ENCODE results near the gene FYB2. TPM values are rescaled to one million over a fixed set of nuclear protein-coding genes. Genes with fewer than 3 reads are reported as not detected.

The FYB2 gene
- total RNA-seq, 2 donors from 2014 or later = not detected

DNA sequence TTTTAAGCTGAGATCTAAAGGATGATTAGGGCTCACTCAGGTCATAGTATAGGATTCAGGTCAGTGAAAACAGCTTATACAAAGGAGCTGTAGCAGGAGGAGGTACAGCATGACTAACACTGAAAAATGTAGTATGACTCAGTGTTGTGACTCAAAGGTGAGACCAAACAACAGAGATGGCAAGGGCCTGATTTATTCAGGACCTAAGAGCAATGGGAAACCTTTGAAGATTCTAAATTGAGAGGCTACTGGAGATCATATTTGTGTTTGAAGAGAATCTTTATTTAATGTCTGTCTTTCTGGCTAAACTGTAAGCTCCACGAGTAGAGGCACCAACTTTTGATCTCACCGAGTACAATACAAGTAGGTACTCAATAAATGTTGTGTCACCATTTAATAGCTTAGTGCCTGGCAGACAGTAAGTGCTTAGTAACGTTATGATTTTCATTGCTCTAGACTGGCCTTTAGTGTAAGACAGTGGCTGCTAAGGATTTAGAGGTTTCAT lies 130.6 kb downstream of the FYB2 start:
- peaks cover 3% of the 10 kb centered on the region for H3K27me3 Mint-ChIP-seq
- peak; percentile 100 for ATAC-seq (replicated peaks)
- no peaks in the 10 kb centered on the region for H3K9me3 Mint-ChIP-seq
- H3K36me3 Mint-ChIP-seq (ENCODE audit: low read depth) = no peaks in the 10 kb centered on the region
- no peaks in the 10 kb centered on the region for H3K4me1 Mint-ChIP-seq
- H3K4me3 Mint-ChIP-seq = no peak overlapping the region
- H3K27ac Mint-ChIP-seq = no peak overlapping the region

DNA sequence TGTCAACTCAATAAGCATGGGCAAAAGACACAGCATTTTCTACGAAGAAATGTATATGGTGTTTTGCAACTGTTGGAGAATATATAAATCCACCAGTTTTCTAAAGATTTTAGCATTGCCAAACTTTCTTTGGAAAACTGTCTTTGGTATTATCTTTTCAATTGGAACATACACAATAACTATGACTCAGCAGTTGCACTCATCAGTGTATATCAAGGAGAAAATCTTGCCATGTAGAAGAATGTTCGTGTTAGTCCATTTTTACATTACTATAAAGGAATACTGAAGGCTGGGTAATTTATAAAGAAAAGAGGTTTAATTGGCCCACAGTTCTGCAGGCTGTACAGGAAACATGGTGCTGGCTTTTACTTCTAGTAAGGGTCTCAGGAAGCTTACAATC lies 133.0 kb downstream of the FYB2 start:
- H3K27ac Mint-ChIP-seq = no peak overlapping the region
- H3K27me3 Mint-ChIP-seq = peaks cover 3% of the 10 kb centered on the region
- no peak for ATAC-seq (replicated peaks)
- no peaks in the 10 kb centered on the region for H3K9me3 Mint-ChIP-seq
- no peak overlapping the region for H3K4me3 Mint-ChIP-seq
- no peaks in the 10 kb centered on the region for H3K36me3 Mint-ChIP-seq (ENCODE audit: low read depth)
- no peaks in the 10 kb centered on the region for H3K4me1 Mint-ChIP-seq

DNA sequence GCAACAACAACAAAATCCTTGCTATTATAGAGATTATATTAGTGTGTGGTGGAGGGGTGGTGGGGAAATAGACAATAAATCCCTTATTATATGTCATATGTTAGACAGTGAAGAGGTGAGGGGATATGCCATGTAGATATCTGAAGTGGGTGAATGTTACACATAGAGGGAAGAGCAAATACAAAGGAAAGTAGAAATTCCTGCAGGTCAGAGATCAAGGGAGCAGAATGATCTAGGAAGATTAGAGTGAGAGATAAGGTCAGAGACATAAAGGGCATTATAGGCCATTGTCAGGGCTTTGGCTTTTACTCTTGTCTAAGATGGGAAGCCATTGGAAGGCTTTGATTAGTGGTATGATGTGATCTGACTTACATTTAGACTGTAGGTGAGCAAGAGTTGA lies 135.6 kb downstream of the FYB2 start:
- H3K36me3 Mint-ChIP-seq (ENCODE audit: low read depth) = no peaks in the 10 kb centered on the region
- no peak overlapping the region for H3K27ac Mint-ChIP-seq
- no peaks in the 10 kb centered on the region for H3K9me3 Mint-ChIP-seq
- ATAC-seq (replicated peaks) = no peak
- no peaks in the 10 kb centered on the region for H3K4me1 Mint-ChIP-seq
- peaks cover 8% of the 10 kb centered on the region for H3K27me3 Mint-ChIP-seq
- no peak overlapping the region for H3K4me3 Mint-ChIP-seq

DNA sequence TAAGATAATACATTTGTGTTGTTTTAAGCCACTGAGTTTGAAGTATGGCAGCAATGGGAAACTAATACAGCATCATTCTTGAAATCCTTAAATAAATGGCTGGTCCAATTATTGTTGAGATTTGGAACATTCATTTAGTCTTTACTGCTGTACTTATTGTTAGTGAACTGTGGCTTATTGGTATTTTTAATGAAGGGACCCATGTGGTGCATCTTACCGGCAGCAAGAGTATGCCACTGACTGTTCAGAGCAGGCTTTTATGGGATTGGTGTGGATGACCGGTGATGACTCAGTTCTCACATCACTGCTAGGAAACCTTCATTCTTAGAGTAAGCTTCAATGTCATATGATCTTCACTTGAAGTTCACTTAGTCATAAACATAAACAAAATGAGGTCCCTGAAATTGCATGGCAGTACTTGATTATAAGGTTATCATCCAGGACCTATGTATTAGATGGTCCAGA lies 142.6 kb downstream of the FYB2 start:
- no peak overlapping the region for H3K4me3 Mint-ChIP-seq
- no peak overlapping the region for H3K27ac Mint-ChIP-seq
- H3K9me3 Mint-ChIP-seq = no peaks in the 10 kb centered on the region
- H3K27me3 Mint-ChIP-seq = peaks cover 17% of the 10 kb centered on the region
- H3K4me1 Mint-ChIP-seq = no peaks in the 10 kb centered on the region
- H3K36me3 Mint-ChIP-seq (ENCODE audit: low read depth) = no peaks in the 10 kb centered on the region
- no peak for ATAC-seq (replicated peaks)

DNA sequence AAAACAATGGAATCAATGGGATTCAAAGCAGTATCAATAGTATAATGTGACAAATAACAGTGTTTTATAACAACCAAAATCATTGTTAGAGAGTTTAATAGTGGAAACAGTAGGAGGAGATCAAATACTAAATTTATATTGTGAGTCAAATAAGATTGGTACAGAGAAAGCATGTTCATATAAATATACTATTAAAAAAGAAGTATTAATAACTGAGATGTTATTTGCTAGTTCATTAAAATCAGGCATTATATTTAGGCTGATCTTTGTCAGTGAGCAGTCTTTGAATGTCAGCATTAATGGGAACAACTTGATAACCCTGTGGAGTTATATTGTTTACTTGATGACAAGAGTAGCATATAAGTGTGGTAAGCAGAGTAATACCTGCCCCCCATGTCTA lies 143.4 kb downstream of the FYB2 start:
- H3K9me3 Mint-ChIP-seq = no peaks in the 10 kb centered on the region
- H3K4me1 Mint-ChIP-seq = no peaks in the 10 kb centered on the region
- H3K27ac Mint-ChIP-seq = no peak overlapping the region
- no peaks in the 10 kb centered on the region for H3K36me3 Mint-ChIP-seq (ENCODE audit: low read depth)
- no peak for ATAC-seq (replicated peaks)
- no peak overlapping the region for H3K4me3 Mint-ChIP-seq
- H3K27me3 Mint-ChIP-seq = peaks cover 20% of the 10 kb centered on the region

DNA sequence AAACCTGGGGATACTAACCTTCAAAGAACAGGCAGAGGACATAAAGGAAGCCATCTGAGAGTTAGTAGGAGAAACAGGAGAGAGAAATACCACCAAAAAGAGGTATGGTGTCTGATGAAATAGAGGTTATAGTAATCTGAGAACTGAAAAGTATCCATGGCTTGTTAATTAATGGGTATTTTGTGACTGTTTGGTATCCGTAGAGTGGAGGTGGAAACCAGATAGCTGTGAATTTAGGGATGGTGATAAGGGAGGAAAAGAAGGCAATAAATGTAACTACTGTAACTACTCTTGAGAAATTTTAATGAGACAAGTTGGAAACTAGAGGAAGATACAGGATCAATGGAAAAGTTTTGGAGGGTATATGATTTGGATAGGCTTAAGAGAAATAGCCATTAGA lies 146.6 kb downstream of the FYB2 start:
- H3K9me3 Mint-ChIP-seq = no peaks in the 10 kb centered on the region
- ATAC-seq (replicated peaks) = no peak
- H3K4me3 Mint-ChIP-seq = no peak overlapping the region
- peaks cover 21% of the 10 kb centered on the region for H3K27me3 Mint-ChIP-seq
- no peak overlapping the region for H3K27ac Mint-ChIP-seq
- no peaks in the 10 kb centered on the region for H3K4me1 Mint-ChIP-seq
- H3K36me3 Mint-ChIP-seq (ENCODE audit: low read depth) = no peaks in the 10 kb centered on the region

DNA sequence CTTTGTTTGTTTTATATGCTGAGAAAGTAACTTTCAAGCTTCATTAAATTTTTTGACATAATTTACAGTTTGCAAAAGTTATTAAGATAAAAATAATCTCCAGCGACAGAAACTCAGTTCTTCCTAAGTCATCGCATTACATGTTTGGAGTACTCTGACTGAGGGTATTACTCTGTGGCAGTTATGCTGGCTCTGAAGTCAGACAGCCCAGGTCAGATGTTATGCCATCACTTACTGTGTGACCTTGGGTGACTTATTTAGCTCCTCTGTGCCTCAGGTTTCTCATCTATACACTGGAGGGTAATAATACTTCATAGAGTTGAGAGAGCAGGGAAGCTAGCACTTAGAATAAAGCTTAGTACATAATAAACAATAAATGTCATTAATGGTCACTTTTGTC lies 147.7 kb downstream of the FYB2 start:
- no peak overlapping the region for H3K4me3 Mint-ChIP-seq
- H3K27ac Mint-ChIP-seq = no peak overlapping the region
- no peaks in the 10 kb centered on the region for H3K4me1 Mint-ChIP-seq
- no peaks in the 10 kb centered on the region for H3K36me3 Mint-ChIP-seq (ENCODE audit: low read depth)
- H3K9me3 Mint-ChIP-seq = no peaks in the 10 kb centered on the region
- peaks cover 27% of the 10 kb centered on the region for H3K27me3 Mint-ChIP-seq
- no peak for ATAC-seq (replicated peaks)

DNA sequence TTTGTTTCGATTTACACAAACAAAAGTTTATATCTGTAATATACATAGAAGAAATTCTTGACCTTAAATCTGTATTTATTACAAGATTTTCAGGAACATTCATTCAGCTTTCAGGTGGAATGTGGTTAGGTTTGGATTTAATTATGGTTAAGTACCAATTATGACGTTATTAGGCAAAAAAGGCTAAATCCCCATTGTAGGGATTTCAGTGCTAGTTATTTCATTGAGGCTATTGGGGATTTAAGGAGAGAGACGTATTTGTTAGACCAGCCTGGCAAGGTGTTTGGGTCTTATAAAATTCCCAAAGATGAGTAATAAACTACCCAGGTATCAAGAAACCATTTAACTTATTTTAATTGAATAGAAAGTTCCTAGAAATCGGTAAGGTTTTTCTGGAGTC lies 148.1 kb downstream of the FYB2 start:
- Mint-ChIP-seq H3K27me3 (peaks cover 30% of the 10 kb centered on the region), H3K36me3 (ENCODE audit: low read depth) (no peaks in the 10 kb centered on the region), H3K9me3 (no peaks in the 10 kb centered on the region), H3K4me3 (no peak overlapping the region), H3K4me1 (no peaks in the 10 kb centered on the region), H3K27ac (no peak overlapping the region)
- ATAC-seq (replicated peaks) = no peak

DNA sequence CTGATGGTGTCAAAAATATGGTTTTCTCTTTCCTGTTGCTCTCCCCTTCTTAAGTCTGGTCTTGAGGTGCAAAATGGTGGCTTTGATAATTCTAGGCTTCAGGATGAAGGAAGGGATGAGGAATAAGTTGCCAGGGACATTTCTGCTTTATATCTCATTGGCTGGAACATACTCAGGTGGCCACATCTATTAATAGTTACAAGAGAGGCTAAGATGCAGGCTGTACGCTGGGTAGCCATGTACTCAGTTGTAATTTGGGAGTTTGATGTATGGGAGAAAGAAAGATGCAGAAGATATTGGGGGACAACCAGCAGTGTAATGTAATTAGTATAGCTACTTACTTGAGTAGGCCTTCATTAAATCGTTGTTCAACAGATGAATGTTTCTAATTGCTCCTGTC lies 148.9 kb downstream of the FYB2 start:
- H3K4me1 Mint-ChIP-seq = no peaks in the 10 kb centered on the region
- H3K27ac Mint-ChIP-seq = no peak overlapping the region
- H3K27me3 Mint-ChIP-seq = peaks cover 35% of the 10 kb centered on the region
- no peak overlapping the region for H3K4me3 Mint-ChIP-seq
- ATAC-seq (replicated peaks) = no peak
- H3K36me3 Mint-ChIP-seq (ENCODE audit: low read depth) = no peaks in the 10 kb centered on the region
- H3K9me3 Mint-ChIP-seq = no peaks in the 10 kb centered on the region

Other genes starting within 250 kb of the FYB2 start
- not detected for gene PLPP3, start 239.8 kb downstream of the FYB2 start, total RNA-seq
- gene PRKAA2, start 174.1 kb downstream of the FYB2 start, total RNA-seq = under 1 TPM in 1 of 2 donors, not detected in 1; 0.19 TPM
- not detected for gene C8A, start 35.4 kb upstream of the FYB2 start, total RNA-seq
- gene C8B, start 146.6 kb upstream of the FYB2 start, total RNA-seq = not detected

Measured in activated T-helper 17 cell treated with anti-CD3 and anti-CD28 coated beads, Interleukin-2, amount 50 U/mL, for 72 hours (primary cell).